ENCODE measurements around the gene CCDC70.

Gene CCDC70

GRCh38 chr13:51831519-51831918, 30.2 kb upstream of the CCDC70 start:
- DNase-seq = no peak

DNA sequence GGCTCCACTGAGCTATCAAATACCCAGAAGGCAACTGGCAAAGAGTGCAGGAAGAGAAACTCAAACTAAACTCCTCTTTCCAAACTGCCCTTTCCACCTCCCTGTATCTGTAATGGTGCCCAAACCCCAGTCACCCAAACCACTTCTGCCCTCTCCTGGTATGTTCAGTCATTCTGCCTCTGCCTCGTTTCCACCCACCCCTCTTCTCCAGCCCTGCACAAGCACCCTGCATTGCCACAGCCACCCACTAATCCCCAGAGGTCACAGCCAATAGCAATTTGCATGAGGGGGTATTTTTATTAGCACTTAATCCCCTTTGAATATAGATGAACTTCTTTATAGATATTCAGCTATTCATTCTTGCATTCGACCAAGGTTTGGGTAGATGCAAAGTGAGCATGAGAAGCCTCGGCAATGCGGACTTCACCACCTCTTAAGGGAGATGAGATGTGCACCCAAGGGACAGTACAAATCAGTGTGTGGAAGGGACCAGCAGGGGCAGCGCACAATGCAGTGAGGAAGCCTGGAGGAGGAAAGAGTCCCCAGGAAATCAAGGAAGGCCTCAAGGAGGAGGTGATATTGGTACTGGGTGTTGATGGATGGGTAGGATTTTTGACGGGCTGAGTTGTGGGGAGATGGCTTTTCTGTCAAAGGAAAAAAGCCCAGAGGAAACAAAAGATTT, 29.2 kb upstream of the CCDC70 start:
- DNase-seq = peak; percentile 29

- no peak for DNase-seq
Observed at GRCh38 chr13:51833980-51834379, 27.8 kb upstream of the CCDC70 start.

GRCh38 chr13:51834581-51835171, 27.1 kb upstream of the CCDC70 start:
- no peak for DNase-seq

GRCh38 chr13:51837016-51837415, 24.8 kb upstream of the CCDC70 start:
- no peak for DNase-seq

DNA sequence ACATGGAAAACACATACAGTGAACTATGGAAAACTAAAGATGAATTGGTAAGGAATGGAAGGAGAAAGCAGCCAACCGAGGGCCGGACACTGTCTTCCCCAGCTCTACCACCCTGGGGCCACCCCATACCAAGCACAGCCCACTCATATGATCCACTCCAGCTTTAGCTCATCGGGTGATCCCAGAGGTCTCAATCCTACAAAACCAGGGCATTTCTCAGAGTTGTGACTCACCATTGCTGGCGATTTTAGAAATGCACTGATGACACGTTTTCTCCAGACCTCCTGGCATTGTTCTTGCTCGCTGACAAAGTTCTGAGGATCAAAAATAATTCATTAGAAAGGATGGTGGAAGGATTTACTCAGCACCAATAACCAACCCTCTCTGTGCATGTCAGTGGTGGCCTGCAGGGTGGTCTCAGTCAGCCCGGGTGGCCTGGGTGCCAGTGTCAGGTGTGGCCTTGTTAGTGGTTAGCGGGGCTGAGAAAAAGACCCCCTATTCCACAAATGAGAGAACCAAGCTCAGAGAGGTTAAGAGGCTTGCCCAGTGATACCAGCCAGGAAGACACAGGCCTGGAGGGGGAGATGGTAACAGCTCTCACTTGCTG, 23.4 kb upstream of the CCDC70 start:
- no peak for DNase-seq

GRCh38 chr13:51839711-51840540, 21.8 kb upstream of the CCDC70 start:
- no peak for DNase-seq

- no peak for DNase-seq
Observed at GRCh38 chr13:51840917-51841316, 20.9 kb upstream of the CCDC70 start.

DNA sequence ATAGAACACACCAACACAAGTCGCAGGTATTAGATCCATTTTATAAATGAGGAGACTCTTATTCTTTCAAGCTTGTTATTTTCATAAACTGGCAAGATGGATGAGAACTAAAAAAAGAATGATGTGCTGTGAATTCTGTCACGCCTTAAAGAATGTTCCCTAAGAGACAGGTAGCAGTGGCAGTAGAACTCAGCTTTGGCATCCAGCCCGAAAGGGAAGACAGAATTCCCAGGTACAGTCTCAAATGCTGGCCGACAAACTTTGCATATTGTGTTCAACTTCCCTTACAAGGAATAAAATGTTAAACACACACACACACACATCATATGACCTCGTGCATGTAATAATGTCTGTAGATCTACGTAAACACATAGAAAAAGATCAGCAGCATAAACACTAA, 20.0 kb upstream of the CCDC70 start:
- DNase-seq = no peak

GRCh38 chr13:51843529-51843928, 18.2 kb upstream of the CCDC70 start:
- no peak for DNase-seq

GRCh38 chr13:51844862-51845573, 16.8 kb upstream of the CCDC70 start, which contains the start of gene TMEM272:
TMEM272 (minus strand) TSS chr13:51845177; CDS start chr13:51838530, 6,647 bp downstream.
- peak; percentile 49 for DNase-seq

DNA sequence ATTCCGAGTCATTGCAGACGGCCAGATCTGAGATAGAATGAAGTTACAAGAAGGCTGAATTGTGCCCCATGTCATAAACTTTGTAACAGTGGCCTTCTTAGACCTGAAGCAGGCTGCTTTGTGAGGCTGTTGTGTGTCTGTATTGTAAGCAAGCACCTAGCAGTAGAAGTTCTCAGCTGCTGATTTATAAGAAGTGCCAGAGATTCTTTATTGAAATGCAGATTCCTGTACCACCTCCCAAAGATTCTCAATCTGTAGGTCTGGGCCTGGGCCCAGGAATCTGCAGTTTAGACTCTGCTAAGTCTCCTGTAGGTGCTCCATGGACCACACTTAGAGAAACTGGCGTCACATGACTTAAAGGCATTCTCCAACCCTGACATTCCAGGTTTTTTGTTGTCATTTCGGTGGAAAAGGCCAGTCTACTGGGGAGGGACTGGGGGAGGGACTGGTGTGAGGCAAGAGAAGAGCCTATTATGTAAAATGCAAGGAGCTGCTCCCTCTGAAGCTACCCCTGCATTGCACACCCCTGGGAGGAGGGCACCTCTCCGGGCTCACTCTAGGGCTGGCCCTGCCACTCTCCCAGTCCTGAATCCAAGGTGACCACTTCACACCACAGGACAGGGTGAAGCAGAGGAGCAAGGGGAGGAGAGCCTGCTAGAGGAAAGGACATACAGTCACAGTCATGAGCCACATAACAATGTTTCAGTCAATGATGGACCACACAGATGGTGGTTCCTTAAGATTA, 16.0 kb upstream of the CCDC70 start:
- no peak for DNase-seq

DNA sequence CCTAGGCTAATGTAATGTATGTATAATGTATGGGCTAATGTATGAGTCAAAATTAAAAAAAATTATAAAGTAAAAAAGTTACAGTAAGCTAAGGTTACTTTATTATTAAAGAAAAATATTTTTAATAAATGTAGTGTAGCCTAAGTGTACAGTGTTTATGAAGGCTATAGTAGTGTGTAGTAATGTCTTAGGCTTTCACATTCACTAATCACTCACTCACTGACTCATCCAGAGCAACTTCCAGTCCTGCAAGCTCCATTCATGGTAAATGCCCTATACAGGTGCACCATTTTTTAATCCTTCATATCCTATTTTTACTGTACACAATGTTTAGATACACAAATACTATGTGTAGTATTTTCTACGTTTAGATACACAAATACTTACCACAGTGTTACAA, 15.0 kb upstream of the CCDC70 start:
- no peak for DNase-seq

- DNase-seq = no peak
Observed at GRCh38 chr13:51848674-51849073, 13.1 kb upstream of the CCDC70 start.

GRCh38 chr13:51849145-51850101, 12.3 kb upstream of the CCDC70 start:
- no peak for DNase-seq

DNA sequence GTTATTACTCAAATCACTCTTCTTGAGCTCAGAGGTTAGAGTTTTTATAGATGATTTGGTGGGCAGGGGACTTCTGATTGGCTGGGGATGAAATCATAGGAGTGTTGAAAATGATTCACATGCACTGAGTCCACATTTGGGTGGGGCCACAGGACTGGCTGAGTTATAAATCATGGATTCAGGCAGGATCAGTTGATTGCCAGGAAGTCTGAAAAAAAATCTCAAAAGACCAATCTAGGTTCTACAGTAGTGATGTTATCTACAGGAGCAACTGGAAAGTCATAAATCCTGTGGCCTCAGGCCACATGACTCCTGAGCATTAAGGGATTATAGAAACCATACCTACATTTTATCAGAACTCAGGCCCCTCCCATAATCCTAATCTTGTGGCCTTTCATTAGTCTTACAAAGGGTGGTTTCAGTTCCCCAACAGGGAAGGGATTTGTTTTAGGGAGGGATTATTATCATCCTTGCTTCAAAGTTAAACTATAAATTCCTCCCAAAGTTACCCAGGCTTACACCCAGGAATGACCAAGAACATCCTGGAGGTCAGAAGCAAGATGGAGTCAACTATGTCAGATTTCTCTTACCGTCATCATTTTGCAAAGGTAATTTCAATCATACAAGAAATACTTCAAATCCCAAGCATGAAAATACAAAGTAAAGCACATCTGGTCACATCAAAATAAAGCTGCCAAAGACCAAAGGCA, 5.6 kb upstream of the CCDC70 start:
- DNase-seq = no peak

- no peak for DNase-seq
Observed at GRCh38 chr13:51856998-51857397, 4.8 kb upstream of the CCDC70 start.

DNA sequence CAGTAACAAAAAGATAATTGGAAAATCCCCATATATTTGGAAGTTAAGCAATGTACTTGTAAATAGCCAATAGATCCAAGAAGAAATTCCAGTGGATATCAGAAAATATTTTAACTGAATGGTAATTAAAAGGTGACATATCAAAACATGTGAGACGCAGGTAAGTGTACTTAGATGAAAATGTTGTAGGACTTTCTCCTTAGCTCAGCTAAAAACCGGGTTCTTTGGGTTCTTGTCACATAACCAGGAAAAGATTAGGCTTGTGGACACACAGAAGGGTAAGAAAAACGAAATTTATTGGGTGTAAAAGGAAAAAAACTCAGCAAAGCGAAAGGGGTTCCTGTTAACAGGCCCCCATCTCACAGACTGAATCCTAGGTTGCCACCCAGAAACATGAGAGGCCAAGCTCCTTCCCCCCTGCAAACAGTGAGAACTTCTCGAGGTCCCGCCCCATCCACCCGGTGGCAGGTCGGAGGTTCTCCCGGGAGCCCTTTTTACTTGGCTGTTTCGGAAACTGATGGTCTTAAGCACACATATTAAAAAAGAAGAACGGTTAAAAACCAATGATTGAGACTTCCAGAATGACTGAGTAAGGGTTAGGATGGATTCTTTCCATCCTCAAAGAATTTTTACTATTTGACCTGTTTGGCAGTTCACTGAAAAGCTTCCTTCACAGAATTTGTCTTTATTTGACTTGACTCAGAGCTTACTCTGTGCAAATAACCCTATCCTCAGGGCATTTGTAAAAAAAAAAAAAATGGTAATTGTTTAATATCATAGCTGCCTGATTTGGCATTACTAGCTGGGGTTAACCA, 3.1 kb upstream of the CCDC70 start:
- no peak for DNase-seq

DNA sequence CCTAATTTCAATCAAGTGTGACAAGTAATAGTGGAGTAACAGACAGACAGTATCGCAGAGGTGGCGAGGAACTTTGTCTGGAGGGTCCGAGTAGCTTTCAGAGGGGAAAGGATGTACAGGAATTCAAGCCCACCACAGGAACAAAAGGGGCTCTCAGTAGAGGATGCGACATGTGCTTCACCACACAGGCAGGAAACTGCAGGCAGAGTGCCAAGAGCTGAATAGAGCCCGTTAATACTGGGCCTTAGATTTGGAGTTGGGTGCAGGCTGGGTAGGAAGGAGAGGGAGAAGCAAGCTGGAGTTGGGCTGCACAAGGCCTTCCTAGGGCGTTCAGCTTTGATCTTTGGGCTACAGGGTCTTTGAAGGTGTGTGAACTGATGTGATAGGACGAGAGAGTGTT, 1.2 kb downstream of the CCDC70 start:
- no peak for DNase-seq
